DMS 273 (cell line): ENCODE measurements around the gene ZNF334.

Experiments
- DNase-seq: peaks from one replicate; lab custom pipeline; 2025; ENCODE audit not compliant: unreplicated experiment; lab: John Stamatoyannopoulos, UW

Gene ZNF334

DNA sequence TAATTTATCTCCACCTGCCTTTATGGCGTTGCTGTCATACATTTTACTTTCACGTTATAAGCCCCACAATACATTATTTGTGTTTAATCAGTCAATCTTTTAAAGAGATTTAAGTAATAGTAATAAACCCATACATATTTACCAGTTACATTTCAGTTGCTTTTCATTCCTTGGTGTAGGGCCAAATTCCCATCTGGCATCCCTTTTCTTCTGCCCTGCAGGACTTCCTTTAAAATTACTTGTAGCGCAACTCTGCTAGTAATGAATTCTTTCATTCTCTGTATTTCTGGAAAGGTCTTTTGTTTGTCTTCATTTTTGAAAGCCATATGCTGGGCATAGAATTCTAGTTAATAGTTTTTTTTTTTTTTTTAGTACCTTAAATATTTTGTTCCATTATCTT is 24.9 kb downstream of the ZNF334 start:
- no peak for DNase-seq

DNA sequence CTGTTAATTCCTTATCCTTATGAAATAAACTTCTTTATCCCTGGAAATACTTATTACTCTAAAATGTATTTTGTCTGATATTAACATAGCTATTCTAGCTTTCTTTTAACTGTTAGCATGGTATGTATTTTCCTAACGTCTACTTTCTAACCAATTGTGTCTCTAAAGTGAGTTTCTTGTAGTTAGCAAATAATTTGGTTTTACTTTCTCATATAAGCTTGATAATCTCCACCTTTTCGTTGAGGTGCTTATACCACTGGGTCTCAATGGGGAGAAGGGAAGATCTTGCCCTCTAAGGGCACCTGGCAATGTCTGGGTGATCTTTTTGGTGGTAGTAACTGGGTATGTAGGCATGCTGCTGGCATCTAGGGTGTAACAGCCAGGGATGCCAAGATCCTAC is 25.7 kb downstream of the ZNF334 start:
- no peak for DNase-seq

DNA sequence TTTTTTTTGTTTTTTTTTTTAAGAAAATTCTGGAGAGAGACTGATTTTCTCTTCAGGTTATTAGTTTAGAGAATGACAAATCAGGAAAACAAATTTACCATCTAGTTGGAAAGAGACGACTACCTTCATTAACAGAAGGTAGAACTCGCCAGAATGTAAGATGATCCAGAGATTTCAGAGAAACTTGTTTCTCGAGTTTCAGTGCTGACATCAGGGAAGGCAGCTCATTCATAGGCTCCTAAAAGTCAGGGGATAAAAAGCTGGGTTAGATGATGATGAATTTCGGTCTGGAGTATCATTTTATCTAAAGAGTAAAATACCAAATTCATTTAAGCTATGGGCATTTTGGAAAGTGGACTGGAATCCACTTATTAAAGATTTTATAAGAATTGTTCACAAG is 27.9 kb downstream of the ZNF334 start:
- DNase-seq, result peak; percentile 39

DNA sequence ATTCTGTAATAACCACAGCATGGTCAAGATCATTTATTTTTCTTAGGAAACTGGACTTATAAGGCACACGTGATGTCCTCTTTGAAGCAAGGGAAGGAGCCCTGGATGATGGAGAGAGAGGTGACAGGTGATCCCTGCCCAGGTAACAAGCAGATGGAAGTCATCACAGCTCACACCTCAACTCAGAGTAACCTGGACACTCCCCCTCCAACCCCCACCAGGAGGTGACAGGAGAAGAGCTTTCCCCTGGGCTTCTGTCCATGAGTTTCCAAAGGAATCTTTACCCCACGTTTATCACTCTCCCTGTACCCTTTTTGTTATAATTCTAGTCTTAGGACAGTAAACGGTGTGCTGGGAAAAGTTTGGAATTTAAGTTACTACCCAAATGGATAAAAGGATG is 28.4 kb downstream of the ZNF334 start:
- DNase-seq, result no peak

DNA sequence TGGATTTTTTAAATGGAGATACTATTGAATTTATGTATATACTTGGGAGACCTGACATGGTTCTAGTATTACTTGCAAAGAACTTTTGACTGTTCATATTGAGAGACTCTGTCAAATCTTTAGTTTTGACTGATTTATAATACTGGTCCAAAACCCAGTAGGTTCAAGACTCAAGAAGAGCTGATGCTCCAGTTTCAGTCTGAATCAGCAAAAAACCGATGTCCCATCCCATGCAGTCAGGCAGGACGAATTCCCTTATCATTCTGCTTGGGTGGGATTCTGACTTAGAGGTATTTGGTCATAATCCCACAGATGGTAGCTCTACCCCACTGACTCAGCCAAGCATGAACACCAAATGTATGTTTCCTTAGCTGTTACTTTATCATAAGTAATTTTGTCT is 29.5 kb downstream of the ZNF334 start:
- DNase-seq, result no peak

DNA sequence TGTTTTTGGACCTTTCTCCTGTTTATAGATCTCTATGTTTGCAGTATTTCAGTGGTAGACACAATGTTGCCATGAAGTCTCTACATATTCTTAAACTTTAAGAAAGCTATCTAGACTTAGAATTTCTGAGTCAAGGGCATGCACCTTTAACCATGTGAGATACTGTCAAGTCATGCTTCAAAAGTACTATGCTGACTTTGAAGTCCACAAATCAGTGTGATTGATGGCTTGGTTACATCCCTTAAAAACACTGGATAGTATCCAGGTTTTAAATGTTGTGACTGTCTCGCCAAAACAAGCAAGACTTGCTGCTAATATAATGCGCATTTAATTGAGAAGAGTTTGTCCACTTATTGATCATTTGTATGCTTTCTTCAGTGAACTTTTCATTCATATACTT is 30.5 kb downstream of the ZNF334 start:
- DNase-seq, result no peak

DNA sequence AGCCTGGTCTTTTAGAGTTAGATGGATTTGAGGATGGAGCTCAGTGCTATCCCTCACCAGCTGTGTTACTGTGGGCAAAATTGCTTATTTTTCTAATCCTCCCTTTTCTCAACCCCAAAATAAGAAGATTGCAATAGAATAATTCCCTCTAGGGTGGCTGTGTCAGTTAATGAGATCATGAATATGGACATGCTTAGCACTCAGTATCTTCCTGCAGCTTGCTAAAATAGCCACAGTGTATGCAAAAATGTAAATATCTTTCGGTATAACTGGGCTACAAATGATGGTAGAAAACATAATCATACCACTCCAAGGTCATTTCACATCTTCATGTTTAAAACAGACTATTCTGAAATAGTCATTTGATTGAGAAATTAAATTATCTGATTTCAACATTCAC is 35.7 kb downstream of the ZNF334 start:
- no peak for DNase-seq

DNA sequence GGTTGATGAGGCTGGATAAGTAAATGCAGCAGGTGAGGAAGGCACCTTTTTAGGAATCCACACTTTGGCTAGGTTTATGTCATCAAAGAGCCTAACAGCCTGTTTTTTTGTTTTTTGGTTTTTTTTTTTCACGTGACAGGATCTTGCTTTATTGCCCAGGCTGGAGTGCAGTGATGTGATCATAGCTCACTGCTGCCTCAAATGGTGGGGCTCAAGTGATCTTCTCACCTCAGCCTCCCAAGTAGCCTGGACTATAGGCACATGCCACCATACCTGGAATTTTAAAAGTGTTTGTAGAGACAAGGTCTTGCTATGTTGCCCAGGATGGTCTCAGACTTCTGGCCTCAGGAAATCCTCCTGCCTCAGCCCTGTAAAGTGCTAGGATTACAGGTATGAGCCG is 36.1 kb downstream of the ZNF334 start:
- DNase-seq, result no peak

DNA sequence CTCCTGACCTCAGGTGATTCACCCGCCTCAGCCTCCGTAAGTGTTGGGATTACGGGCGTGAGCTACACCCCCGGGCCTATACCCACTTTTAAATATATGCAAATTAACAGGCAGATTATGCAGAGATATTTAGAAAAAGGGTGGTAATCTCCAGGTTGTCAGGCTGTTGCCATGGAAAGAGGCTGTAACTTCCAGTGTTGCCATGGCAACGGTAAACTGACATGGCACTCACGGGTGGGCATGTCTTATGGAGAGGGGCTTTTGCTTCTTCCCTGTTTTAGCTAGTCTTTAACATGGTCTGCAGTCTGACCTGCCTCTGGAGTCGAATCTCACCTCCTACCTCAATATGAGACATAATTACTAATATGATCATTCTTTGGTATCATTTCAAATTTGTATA is 44.9 kb downstream of the ZNF334 start:
- peak; percentile 28 for DNase-seq

DNA sequence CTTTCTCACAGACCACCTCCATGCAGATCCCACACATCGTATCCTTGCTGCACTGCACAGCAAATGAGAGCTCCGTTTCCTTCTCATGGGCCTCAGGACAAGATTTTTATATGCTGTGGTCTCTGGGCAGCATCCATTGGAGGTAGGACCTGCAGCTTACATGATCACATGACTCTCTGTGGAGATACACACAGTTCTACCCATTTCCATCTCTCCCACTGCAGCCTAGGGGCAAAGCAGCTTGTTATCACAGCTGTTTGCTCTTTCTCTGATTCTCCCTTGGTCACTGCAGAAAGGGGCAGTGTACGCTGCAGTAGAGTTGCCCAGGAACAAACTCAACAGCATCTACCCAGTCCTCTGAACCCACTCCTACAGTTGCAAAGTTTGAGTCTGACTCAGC is 48.9 kb downstream of the ZNF334 start:
- no peak for DNase-seq

DNA sequence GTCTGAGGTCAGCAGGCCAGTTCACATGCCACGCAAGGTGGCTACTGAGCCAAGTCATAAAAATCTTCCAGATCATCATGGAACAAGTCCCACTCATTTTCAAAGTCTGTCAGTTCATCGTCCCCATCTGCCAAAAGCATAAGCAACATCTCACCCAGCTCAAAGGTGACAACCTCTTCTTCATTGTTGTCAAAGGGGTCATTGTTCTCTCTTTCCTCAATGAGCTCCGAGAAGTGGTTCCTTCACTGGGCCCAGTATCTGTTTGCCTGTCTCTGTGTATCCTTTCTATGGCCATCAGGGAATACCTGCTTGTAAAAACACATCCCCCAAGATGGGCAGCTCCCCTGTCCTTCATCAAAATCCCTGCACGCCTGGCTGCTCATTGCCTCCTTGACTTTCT is 49.5 kb downstream of the ZNF334 start:
- no peak for DNase-seq

DNA sequence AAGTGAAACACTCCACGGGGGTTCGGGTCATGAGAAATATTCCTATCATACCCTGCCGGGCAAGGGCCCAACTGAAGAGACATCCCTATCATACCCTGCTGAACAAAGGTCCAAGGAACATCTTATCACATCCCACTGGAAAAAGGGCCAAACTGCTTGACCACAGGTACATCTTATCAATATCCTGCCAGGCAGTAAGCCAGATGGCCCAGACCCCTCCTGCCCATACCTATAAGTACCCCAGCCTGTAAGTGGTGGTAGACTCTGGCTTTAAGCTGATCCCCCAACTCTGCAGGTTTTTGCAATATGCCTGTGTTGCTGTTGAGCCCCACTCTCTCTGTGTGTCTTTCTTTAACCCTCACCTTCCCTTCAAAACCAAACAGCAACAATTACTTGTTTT is 51.6 kb downstream of the ZNF334 start:
- DNase-seq, result no peak

DNA sequence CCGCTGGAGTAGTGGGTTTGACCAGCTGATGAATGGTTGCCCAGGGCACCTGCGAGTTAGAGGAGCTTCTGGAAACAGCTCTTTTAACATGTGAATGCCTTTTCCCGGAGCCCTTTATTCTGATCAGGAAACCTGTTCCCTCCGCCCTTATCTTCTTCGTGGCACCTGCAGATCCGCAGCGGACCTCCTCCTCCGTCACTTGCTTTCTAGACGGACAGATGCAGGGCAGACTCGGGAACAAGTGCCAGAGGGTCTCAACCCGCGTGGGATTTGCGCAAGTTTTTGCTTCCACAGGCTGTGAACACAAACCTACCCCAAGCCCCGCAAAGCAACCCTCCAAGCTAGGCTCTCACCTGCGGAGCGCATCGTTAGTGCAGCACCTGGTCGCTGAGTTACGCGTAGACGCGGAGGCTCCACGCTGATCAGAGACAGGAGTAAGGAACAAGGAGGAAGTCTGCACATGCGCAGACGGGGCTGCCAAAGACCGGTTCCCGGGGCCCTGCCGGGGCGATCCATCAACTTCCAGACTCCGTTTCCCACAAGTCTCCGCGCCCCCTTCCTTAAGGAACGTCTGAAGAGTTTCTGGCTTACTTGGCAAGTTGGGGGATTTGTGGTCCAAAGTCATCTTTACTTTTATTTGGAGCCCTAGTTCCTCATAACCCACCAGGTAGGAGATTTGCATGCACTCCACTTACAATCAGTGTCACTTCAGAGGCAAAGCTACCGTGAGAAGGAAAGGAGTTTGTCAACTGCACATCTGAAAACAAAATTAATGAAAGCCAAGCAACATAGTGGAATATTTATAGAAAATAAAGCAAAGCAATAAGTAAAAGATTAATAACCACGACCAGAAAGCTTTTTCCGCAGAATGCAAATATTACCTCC is 54.3 kb downstream of the ZNF334 start:
- peak; percentile 31 for DNase-seq

DNA sequence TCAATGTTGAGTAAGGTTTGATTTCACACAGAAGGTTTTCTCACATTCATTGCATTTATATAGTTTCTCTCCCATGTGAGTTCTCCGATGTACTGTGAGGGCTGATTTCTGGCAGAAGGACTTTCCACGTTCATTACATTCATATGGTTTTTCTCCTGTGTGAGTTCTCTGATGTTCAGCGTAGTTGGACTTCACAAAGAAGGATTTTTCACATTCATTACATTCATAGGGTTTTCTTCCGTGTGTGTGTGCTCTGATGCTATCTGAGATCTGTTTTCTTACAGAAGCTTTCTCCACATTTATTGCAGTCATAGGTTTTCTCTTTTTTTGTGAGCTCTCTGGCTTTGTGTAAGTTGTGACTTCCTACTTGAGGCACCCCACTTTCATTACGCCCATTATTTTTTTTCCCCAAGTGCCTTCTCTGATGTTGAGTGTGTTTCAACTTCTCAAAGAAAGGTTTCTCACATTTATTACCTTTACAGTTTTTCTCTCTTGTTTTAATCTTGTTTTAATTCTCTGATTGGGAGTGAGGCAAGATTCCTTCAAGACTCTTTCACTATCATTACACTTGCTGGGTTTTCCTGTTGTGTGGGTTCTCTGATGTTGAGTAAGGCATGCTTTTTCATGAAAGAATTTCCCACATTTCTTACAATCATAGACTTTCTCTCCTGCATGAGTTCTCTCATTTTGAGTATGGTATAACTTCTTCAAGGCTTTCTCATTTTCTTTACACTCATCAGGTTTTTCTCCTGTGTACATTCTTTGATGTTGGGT is 56.9 kb downstream of the ZNF334 start:
- no peak for DNase-seq

DNA sequence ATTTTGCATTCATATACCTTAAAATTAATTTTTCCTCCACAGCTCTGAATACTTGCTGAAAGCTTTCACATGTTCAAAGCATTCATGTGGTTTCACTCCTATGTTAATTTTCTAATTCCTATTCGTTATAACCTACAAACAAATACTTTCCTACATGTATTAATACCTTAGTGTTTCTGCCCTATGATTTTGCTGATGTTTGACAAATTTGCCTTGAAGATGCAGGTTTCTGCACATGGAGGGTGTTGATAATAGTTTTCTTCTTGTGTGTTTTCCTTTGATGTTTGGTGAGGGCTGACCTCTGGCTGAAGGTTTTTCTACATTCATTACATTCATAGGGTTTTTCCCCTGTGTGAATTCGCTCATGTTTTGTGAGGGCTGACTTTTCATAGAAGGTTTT is 57.6 kb downstream of the ZNF334 start:
- no peak for DNase-seq
